Lung (tissue), 12 donors: Measurements from ENCODE around the gene SFT2D3. TPM values are rescaled to one million over a fixed set of nuclear protein-coding genes. Genes with fewer than 3 reads are reported as not detected.

Experiments used
- ATAC-seq: fragments of 200-7000 bp; cut with Tn5 transposase; one replicate; pipeline ENCODE4 v1.9.1; 2020; ENCODE audit warnings: moderate number of reproducible peaks; ENCODE audit not compliant: insufficient read depth, low FRiP score
- DNase-seq, 3 donors: peaks; one replicate each; pipeline ENCODE4 v3.0.0-alpha.2; 2013 to 2017
- H3K27ac ChIP-seq, 2 donors: one replicate each; pipeline ENCODE4 v1.5.1; 2013; ENCODE audit warnings: mild to moderate bottlenecking in 2 of 2, moderate library complexity in 2 of 2, control low read depth in 1 of 2, inconsistent platforms in 1 of 2, low read depth in 1 of 2, low read length in 1 of 2
- H3K27me3 ChIP-seq, 3 donors: one replicate each; pipeline ENCODE4 v1.5.1; 2013; ENCODE audit warnings: low read length in 2 of 3; ENCODE audit not compliant: control insufficient read depth in 3 of 3, insufficient read depth in 3 of 3
- H3K36me3 ChIP-seq, 4 donors: one replicate each; pipeline ENCODE4 v1.5.1; 2013; ENCODE audit warnings: low read length in 4 of 4, mild to moderate bottlenecking in 1 of 4, moderate library complexity in 1 of 4; ENCODE audit not compliant: control insufficient read depth in 4 of 4, insufficient read depth in 4 of 4
- H3K4me1 ChIP-seq, 5 donors: one replicate each; pipeline ENCODE4 v1.5.1; 2013; ENCODE audit warnings: low read length in 5 of 5, mild to moderate bottlenecking in 2 of 5, moderate library complexity in 1 of 5; ENCODE audit not compliant: control insufficient read depth in 5 of 5, insufficient read depth in 5 of 5
- H3K4me3 ChIP-seq: one replicate; pipeline ENCODE4 v1.5.1; 2013; ENCODE audit warnings: mild to moderate bottlenecking, control low read depth, moderate library complexity
- H3K9ac ChIP-seq, 2 donors: one replicate each; pipeline ENCODE4 v1.5.1; 2013; ENCODE audit warnings: low read length in 2 of 2, control low read depth in 1 of 2; ENCODE audit not compliant: insufficient read depth in 1 of 2
- H3K9me3 ChIP-seq, 4 donors: one replicate each; pipeline ENCODE4 v1.5.1; 2013; ENCODE audit warnings: low read length in 3 of 4, mild to moderate bottlenecking in 1 of 4, moderate library complexity in 1 of 4; ENCODE audit not compliant: control insufficient read depth in 4 of 4, insufficient read depth in 3 of 4
- CTCF ChIP-seq: IDR thresholded peaks from 2 replicates; pipeline ENCODE4 v1.5.1; 2012; ENCODE audit warnings: mild to moderate bottlenecking; ENCODE audit errors: control extremely low read depth, extremely low read depth
- WGBS, 2 donors: extraction: QIAGEN DNeasy Blood & Tissue Kit; methylation state at CpG; one replicate each; pipeline ENCODE4 v1.1.7; 2013; 5-methylcytosine and 5-hydroxymethylcytosine counted together
- polyA plus RNA-seq, 2 donors: library from polyadenylated mRNA; stranded (reverse); fragments of 200-250 nt; gene quantifications; one replicate each; pipeline ENCODE4 v1.2.1, GENCODE V29; 2013
- total RNA-seq, 2 donors: library from RNA; depleted of rRNA in 1 of 2; stranded (reverse); fragments of >200 nt in 1 of 2; gene quantifications; one replicate each; pipeline ENCODE4 v1.2.1, GENCODE V29; 2014 to 2021
- donor health status: control.
- donor health status: control.
- donor health status: Bipolar disorder and iron deficiency.
- donor health status: healthy.
- donor health status: DM: yes; HTN: yes; CAD: no.

Gene SFT2D3
- total and polyA plus RNA-seq, 4 donors, result 5.0 to 11.0 (median 8.5) TPM

GRCh38 chr2:127681288-127681804 lies 20.0 kb upstream of the SFT2D3 start:
- H3K4me1 ChIP-seq, result peaks cover 0 to 30% (median 5%) of the 10 kb centered on the region in 5 donors
- ATAC-seq (no peak), DNase-seq (peak in 1 of 3 donors; percentile 54)
- no peak overlapping the region for H3K9ac ChIP-seq
- no peaks in the 10 kb centered on the region for H3K36me3 ChIP-seq
- peak overlapping the region; percentile 4 for H3K4me3 ChIP-seq
- H3K27me3 ChIP-seq, result peaks cover 0 to 11% (median 9%) of the 10 kb centered on the region in 3 donors
- H3K9me3 ChIP-seq, result no peaks in the 10 kb centered on the region
- peak overlapping the region in 1 of 2 donors; percentile 30 for H3K27ac ChIP-seq
- no peak for TF ChIP-seq CTCF
- 35 to 48% methylated on average over 25 of the region's 25 CpGs for WGBS, 2 donors

GRCh38 chr2:127681976-127682857 lies 19.1 kb upstream of the SFT2D3 start:
- H3K9me3 ChIP-seq, result no peaks in the 10 kb centered on the region
- no peak overlapping the region for H3K9ac ChIP-seq
- ATAC-seq (no peak), DNase-seq (peak in 1 of 3 donors; percentile 40)
- peaks cover 0 to 8% (median 5%) of the 10 kb centered on the region in 3 donors for H3K27me3 ChIP-seq
- H3K4me1 ChIP-seq, result peaks cover 0 to 30% (median 5%) of the 10 kb centered on the region in 5 donors
- no peak for TF ChIP-seq CTCF
- H3K27ac ChIP-seq, result no peak overlapping the region
- no peak overlapping the region for H3K4me3 ChIP-seq
- WGBS, 2 donors, result 84 to 89% methylated on average over 6 of the region's 6 CpGs
- H3K36me3 ChIP-seq, result no peaks in the 10 kb centered on the region

- Histone ChIP-seq H3K9ac (no peak overlapping the region), H3K9me3 (no peaks in the 10 kb centered on the region), H3K27me3 (peaks cover 0 to 2% (median 0%) of the 10 kb centered on the region in 3 donors), H3K4me1 (peaks cover 0 to 30% (median 5%) of the 10 kb centered on the region in 5 donors), H3K27ac (no peak overlapping the region), H3K4me3 (no peak overlapping the region), H3K36me3 (no peaks in the 10 kb centered on the region)
- no peak for TF ChIP-seq CTCF
- no peak for DNase-seq
- no peak for ATAC-seq
Observed at GRCh38 chr2:127683056-127683455, 18.2 kb upstream of the SFT2D3 start.
